Stomach (tissue), 4 donors: Measurements from ENCODE around the gene ASPG.

Experiments
- CTCF ChIP-seq, 7 experiments: fragments of 450-650 bp in 4 of 7; fragments of 200-600 bp in 3 of 7; sonication (generic) in 3 of 7; IDR thresholded peaks; one replicate each; pipeline ENCODE4 v1.5.1; 2016 to 2019; ENCODE audit warnings: antibody characterized with exemption in 7 of 7, control low read depth in 2 of 7, mild to moderate bottlenecking in 1 of 7
- EP300 ChIP-seq: sonication (generic); formaldehyde crosslinking; IDR thresholded peaks from one replicate; pipeline ENCODE4 v1.6.1; 2017; ENCODE audit warnings: antibody characterized with exemption
- POLR2AphosphoS5 ChIP-seq, 3 donors: sonication (generic); formaldehyde crosslinking; IDR thresholded peaks; one replicate each; pipeline ENCODE4 v1.6.1; 2016; ENCODE audit warnings: antibody characterized with exemption in 3 of 3

- TF ChIP-seq CTCF (IDR thresholded peaks at IDR 0.05) (no peak), POLR2AphosphoS5 (IDR thresholded peaks at IDR 0.05) (no peak), EP300 (no peak)
Observed at GRCh38 chr14:104151566-104152245, 66.2 kb downstream of the ASPG start.
